DND-41 (cell line): ENCODE measurements around the gene ZNF740.

Experiments
- CTCF ChIP-seq: IDR thresholded peaks from 2 replicates; pipeline ENCODE4 v1.5.1; 2012; ENCODE audit warnings: borderline replicate concordance, low read length, moderate library complexity, mild to moderate bottlenecking; ENCODE audit not compliant: poor library complexity, severe bottlenecking; ENCODE audit errors: extremely low read depth
- EZH2 ChIP-seq: IDR thresholded peaks from 3 replicates; pipeline ENCODE4 v1.6.1; 2012; ENCODE audit warnings: borderline replicate concordance, low read depth, mild to moderate bottlenecking, moderate library complexity, low read length, inconsistent platforms; ENCODE audit not compliant: severe bottlenecking

DNA sequence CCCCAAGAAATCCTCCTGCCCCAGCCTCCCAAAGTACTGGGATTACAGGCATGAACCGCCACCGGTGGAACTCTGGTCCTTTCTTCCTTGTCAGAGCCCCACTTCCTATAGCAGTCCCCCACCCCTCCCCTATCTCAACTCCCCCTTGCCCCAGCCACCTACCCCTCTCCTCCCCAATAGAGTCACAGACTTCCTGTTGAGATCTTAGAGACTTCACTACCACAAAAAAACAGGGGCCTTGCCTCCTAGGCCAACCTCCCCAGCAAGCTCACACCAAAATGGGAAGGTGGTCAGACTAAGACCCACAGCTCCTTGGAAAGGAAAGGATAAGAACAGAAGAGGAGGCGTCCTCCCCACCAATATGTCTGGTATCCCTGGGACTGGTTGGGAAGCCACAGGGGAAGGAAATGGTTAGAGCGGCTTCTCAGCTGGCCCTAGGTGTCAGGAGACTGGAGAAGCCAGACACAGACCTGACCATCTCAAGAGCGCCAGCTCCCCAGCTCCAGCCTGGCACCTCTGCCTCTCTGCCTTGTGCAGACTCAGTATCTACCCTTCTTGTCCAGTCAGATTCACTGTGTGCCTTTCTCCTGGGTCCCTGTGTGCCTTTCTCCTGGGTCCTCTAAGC is 18.1 kb downstream of the ZNF740 start:
- TF ChIP-seq CTCF = no peak
- no peak for TF ChIP-seq EZH2
